ENCODE results near the gene NEK8.

NEK8 gene

GRCh38 chr17:28689011-28689410 is 39.6 kb upstream of the NEK8 start:
- TF ChIP-seq CTCF (IDR thresholded peaks at IDR 0.05; ENCODE audit: extremely low read depth, insufficient read depth, missing control alignments): no peak
- in situ Hi-C loops (cut with MboI; ENCODE audit: low pct_unique_long_range_greater_than_20kb, low sequenced_read_pairs, unreplicated experiment): no loop called here
- DNase-seq (ENCODE audit: low spot score): no peak

GRCh38 chr17:28693869-28694268 is 34.7 kb upstream of the NEK8 start:
- no peak for TF ChIP-seq CTCF (IDR thresholded peaks at IDR 0.05; ENCODE audit: extremely low read depth, insufficient read depth, missing control alignments)
- DNase-seq (ENCODE audit: low spot score): no peak
- in situ Hi-C loops (cut with MboI; ENCODE audit: low pct_unique_long_range_greater_than_20kb, low sequenced_read_pairs, unreplicated experiment): no loop called here

- in situ Hi-C loops (cut with MboI; ENCODE audit: low pct_unique_long_range_greater_than_20kb, low sequenced_read_pairs, unreplicated experiment): no loop called here
- no peak for TF ChIP-seq CTCF (IDR thresholded peaks at IDR 0.05; ENCODE audit: extremely low read depth, insufficient read depth, missing control alignments)
- no peak for DNase-seq (ENCODE audit: low spot score)
These were observed 30.2 kb upstream of the NEK8 start for GRCh38 chr17:28698253-28698941.

GRCh38 chr17:28700278-28700677 is 28.3 kb upstream of the NEK8 start:
- TF ChIP-seq CTCF (IDR thresholded peaks at IDR 0.05; ENCODE audit: extremely low read depth, insufficient read depth, missing control alignments): no peak
- in situ Hi-C loops (cut with MboI; ENCODE audit: low pct_unique_long_range_greater_than_20kb, low sequenced_read_pairs, unreplicated experiment): no loop called here
- DNase-seq (ENCODE audit: low spot score): no peak

- in situ Hi-C loops (cut with MboI; ENCODE audit: low pct_unique_long_range_greater_than_20kb, low sequenced_read_pairs, unreplicated experiment): no loop called here
- no peak for TF ChIP-seq CTCF (IDR thresholded peaks at IDR 0.05; ENCODE audit: extremely low read depth, insufficient read depth, missing control alignments)
- DNase-seq (ENCODE audit: low spot score): no peak
These were observed 27.6 kb upstream of the NEK8 start for GRCh38 chr17:28700830-28701492.

GRCh38 chr17:28702026-28702751 is 26.4 kb upstream of the NEK8 start:
- in situ Hi-C loops (cut with MboI; ENCODE audit: low pct_unique_long_range_greater_than_20kb, low sequenced_read_pairs, unreplicated experiment): no loop called here
- no peak for TF ChIP-seq CTCF (IDR thresholded peaks at IDR 0.05; ENCODE audit: extremely low read depth, insufficient read depth, missing control alignments)

More at GRCh38 chr17:28702026-28702751, 26.4 kb upstream of the NEK8 start:
- no peak for DNase-seq (ENCODE audit: low spot score)
